WI38 (cell line): ENCODE results near the gene NCOA4.
"Not testable (repeated sequence)": the region's sequence is repeated elsewhere in the genome, so short reads cannot be mapped to it uniquely, and the experiment has no call there.

Experiments used
- H3K4me3 ChIP-seq: 2 replicates; pipeline ENCODE4 v1.5.1; 2011; ENCODE audit warnings: low read depth, mild to moderate bottlenecking, control low read depth, low read length
- CTCF ChIP-seq: IDR thresholded peaks from 2 replicates; pipeline ENCODE4 v1.5.1; 2012; ENCODE audit warnings: low read depth, mild to moderate bottlenecking, control low read depth, low read length

Gene NCOA4

DNA sequence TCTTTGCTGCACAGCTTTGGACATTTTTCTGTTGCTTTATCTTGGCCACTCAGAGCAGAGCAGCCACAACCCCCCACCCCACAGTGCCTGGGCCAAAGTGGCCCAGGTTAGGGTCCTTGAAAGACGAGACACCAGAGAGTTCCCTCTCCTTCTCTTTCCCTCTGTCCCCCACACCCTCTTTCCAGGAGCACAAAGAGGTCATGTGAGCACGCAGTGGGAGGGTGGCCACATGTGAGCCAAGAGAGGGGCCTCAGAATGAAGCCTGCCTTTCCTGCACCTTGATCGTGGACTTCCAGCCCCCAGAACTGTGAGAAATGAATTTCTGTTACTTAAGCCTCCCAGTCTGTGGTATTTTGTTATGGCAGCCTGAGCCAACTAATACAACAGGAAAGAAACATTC is 30.3 kb upstream of the NCOA4 start:
- H3K4me3 ChIP-seq, result no peak overlapping the region
- no peak for TF ChIP-seq CTCF

DNA sequence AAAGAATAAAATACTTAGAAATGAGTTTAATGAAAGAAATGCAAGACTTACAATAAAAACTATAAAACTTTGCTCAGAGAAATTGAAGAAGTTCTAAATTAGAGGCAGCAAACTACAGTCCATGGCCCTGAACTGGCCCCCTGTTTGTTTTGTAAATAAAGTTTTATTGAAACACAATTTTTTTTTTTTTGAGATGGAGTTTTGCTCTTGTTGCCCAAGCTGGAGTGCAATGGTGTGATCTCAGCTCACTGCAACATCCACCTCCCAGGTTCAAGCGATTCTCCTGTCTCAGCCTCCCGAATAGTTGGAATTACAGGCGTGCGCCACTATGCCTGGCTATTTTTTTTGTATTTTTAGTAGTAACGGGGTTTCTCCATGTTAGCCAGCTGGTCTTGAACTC is 27.5 kb upstream of the NCOA4 start:
- H3K4me3 ChIP-seq, result not testable (repeated sequence)

DNA sequence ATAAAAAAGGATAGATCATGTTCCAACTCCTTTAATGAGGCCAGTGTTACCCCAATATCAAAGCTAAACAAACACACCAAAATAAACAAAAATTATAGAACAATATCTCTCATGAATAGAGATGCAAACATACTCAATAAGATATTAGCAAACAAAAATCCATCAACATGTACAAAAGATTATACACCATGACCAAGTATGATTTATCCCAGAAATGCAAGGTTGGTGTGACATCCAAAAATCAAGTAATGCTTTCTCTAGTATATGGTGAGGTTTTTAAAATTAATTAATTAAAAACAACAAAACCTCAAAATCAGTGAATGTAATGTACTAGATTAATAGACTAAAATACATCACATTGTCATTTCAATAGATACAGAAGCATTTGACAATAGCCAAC is 26.6 kb upstream of the NCOA4 start:
- no peak for TF ChIP-seq CTCF
- no peak overlapping the region for H3K4me3 ChIP-seq

- TF ChIP-seq CTCF, result no peak
Observed at GRCh38 chr10:46055771-46056170, 25.3 kb upstream of the NCOA4 start.

GRCh38 chr10:46053534-46054434 is 23.4 kb upstream of the NCOA4 start:
- H3K4me3 ChIP-seq, result no peak overlapping the region
- no peak for TF ChIP-seq CTCF

More at GRCh38 chr10:46055771-46056170, 25.3 kb upstream of the NCOA4 start:
- H3K4me3 ChIP-seq, result no peak overlapping the region

GRCh38 chr10:46052791-46053375 is 22.5 kb upstream of the NCOA4 start:
- no peak for TF ChIP-seq CTCF
- H3K4me3 ChIP-seq, result no peak overlapping the region

- no peak overlapping the region for H3K4me3 ChIP-seq
- no peak for TF ChIP-seq CTCF
Observed at GRCh38 chr10:46052057-46052790, 21.8 kb upstream of the NCOA4 start.
